H1 (cell line): ENCODE data around the gene NUDT1. TPM values are rescaled to one million over a fixed set of nuclear protein-coding genes. Genes with fewer than 3 reads are reported as not detected.

Source experiments
- CTCF ChIA-PET: fragments of 300-600 bp; sonication (Branson Sonifier 250); formaldehyde crosslinking; loops from one replicate; lab custom pipeline; 2021; ENCODE audit not compliant: partially characterized antibody; lab: Charles Lee
- POLR2A ChIA-PET: fragments of 300-600 bp; sonication (Branson Sonifier 250); formaldehyde crosslinking; loops from one replicate; lab custom pipeline; 2021; ENCODE audit warnings: inconsistent platforms; ENCODE audit not compliant: partially characterized antibody; lab: Charles Lee
- DNase-seq, 2 experiments: peaks; one replicate each; pipeline versions ENCODE4 v3.0.0 to v3.0.0-alpha.2; 2010 to 2022; ENCODE audit warnings: low spot score in 2 of 2, low read depth in 1 of 2, mixed read lengths in 1 of 2
- FAIRE-seq: peaks from 2 replicates; lab custom pipeline; 2011; peaks lifted over from hg19 to GRCh38; lab: Jason Lieb, UNC
- H2AFZ ChIP-seq: 2 replicates; pipeline ENCODE4 v1.8.1; 2012; ENCODE audit warnings: low read length, inconsistent platforms
- H2AK5ac ChIP-seq: 2 replicates; pipeline ENCODE4 v1.6.1; 2013; ENCODE audit warnings: low read depth, low read length
- H2BK120ac ChIP-seq: replicated peaks from 2 replicates; pipeline ENCODE3; 2013; ENCODE audit warnings: low read depth, low read length, inconsistent platforms
- H2BK12ac ChIP-seq: 2 replicates; pipeline ENCODE4 v1.6.1; 2013; ENCODE audit warnings: low read depth, low read length
- H2BK15ac ChIP-seq: 2 replicates; pipeline ENCODE4 v1.6.1; 2013; ENCODE audit warnings: low read length
- H2BK20ac ChIP-seq: 2 replicates; pipeline ENCODE4 v1.6.1; 2013; ENCODE audit warnings: low read length
- H2BK5ac ChIP-seq: 2 replicates; pipeline ENCODE4 v1.6.1; 2013; ENCODE audit warnings: low read depth, low read length
- H3K14ac ChIP-seq: 2 replicates; pipeline ENCODE4 v1.6.1; 2013; ENCODE audit warnings: inconsistent platforms; ENCODE audit not compliant: insufficient read length
- H3K18ac ChIP-seq: 2 replicates; pipeline ENCODE4 v1.6.1; 2013; ENCODE audit warnings: low read length; ENCODE audit errors: extremely low read depth
- H3K23ac ChIP-seq: 2 replicates; pipeline ENCODE4 v1.6.1; 2013; ENCODE audit warnings: inconsistent platforms; ENCODE audit not compliant: insufficient read length
- H3K23me2 ChIP-seq: 2 replicates; pipeline ENCODE4 v1.6.1; 2013; ENCODE audit warnings: low read depth, low read length
- H3K27ac ChIP-seq: 2 replicates; pipeline ENCODE4 v1.6.1; 2011; ENCODE audit warnings: low read depth, low read length, inconsistent platforms
- H3K27me3 ChIP-seq, 4 experiments: replicated peaks in 1 of 4; 1 replicate in 1 of 4; 2 replicates in 3 of 4; pipeline versions ENCODE4 v1.6.1 to v1.8.1; 2011 to 2013; ENCODE audit warnings: low read length in 3 of 4, mild to moderate bottlenecking in 3 of 4, inconsistent platforms in 2 of 4, mixed read lengths in 2 of 4, moderate library complexity in 1 of 4; ENCODE audit not compliant: control insufficient read depth in 3 of 4, insufficient read depth in 3 of 4; ENCODE audit errors: extremely low read depth in 1 of 4
- H3K36me3 ChIP-seq, 4 experiments: 2 replicates each; pipeline versions ENCODE4 v1.6.1 to v1.8.1; 2011 to 2013; ENCODE audit warnings: mild to moderate bottlenecking in 4 of 4, low read length in 3 of 4, moderate library complexity in 2 of 4, control low read depth in 1 of 4, inconsistent platforms in 1 of 4; ENCODE audit not compliant: insufficient read depth in 4 of 4, control insufficient read depth in 2 of 4
- H3K4ac ChIP-seq: replicated peaks from 2 replicates; pipeline ENCODE3; 2013; ENCODE audit warnings: low read length, low read depth, mixed read lengths, inconsistent platforms; ENCODE audit not compliant: insufficient read length
- H3K4me1 ChIP-seq, 4 experiments: replicated peaks in 1 of 4; 1 replicate in 1 of 4; 2 replicates in 3 of 4; pipeline versions ENCODE4 v1.6.1 to v1.8.1; 2011 to 2013; ENCODE audit warnings: low read length in 3 of 4, inconsistent platforms in 2 of 4, mixed read lengths in 1 of 4; ENCODE audit not compliant: insufficient read depth in 4 of 4, control insufficient read depth in 3 of 4
- H3K4me2 ChIP-seq, 2 experiments: 2 replicates each; pipeline versions ENCODE4 v1.6.1 to v1.8.1; 2011 to 2013; ENCODE audit warnings: low read depth in 2 of 2, low read length in 2 of 2, control low read depth in 1 of 2, inconsistent platforms in 1 of 2, mild to moderate bottlenecking in 1 of 2; ENCODE audit not compliant: insufficient read depth in 1 of 2
- H3K4me3 ChIP-seq, 4 experiments: fragments of 200-600, 300-600 bp in 1 of 4; sonication (generic), shearing (Covaris generic), sonication (Bioruptor Twin) in 1 of 4; 2 replicates each; pipeline versions ENCODE4 v1.5.1 to v1.8.1; 2011 to 2016; ENCODE audit warnings: low read length in 4 of 4, low read depth in 3 of 4, control low read depth in 2 of 4, inconsistent platforms in 2 of 4, mild to moderate bottlenecking in 2 of 4, mixed read lengths in 1 of 4, moderate library complexity in 1 of 4; ENCODE audit not compliant: insufficient read depth in 2 of 4; ENCODE audit errors: extremely low read depth in 1 of 4
- H3K56ac ChIP-seq: replicated peaks from 2 replicates; pipeline ENCODE3; 2013; ENCODE audit warnings: low read depth, mild to moderate bottlenecking, mixed read lengths, low read length, inconsistent platforms; ENCODE audit not compliant: insufficient read length
- H3K79me1 ChIP-seq: 2 replicates; pipeline ENCODE4 v1.6.1; 2013; ENCODE audit warnings: low read depth, low read length, control low read depth
- H3K79me2 ChIP-seq, 2 experiments: 2 replicates each; pipeline versions ENCODE4 v1.6.1 to v1.8.1; 2012 to 2013; ENCODE audit warnings: low read length in 2 of 2, mild to moderate bottlenecking in 2 of 2, inconsistent platforms in 1 of 2; ENCODE audit not compliant: insufficient read depth in 2 of 2, control insufficient read depth in 1 of 2
- H3K9ac ChIP-seq, 4 experiments: replicated peaks in 1 of 4; 1 replicate in 1 of 4; 2 replicates in 3 of 4; pipeline versions ENCODE4 v1.6.1 to v1.8.1; 2011 to 2013; ENCODE audit warnings: low read depth in 3 of 4, low read length in 3 of 4, control low read depth in 2 of 4, mild to moderate bottlenecking in 2 of 4, moderate library complexity in 2 of 4, inconsistent platforms in 1 of 4; ENCODE audit errors: extremely low read depth in 1 of 4
- H3K9me3 ChIP-seq, 2 experiments: 2 replicates each; pipeline versions ENCODE4 v1.6.1 to v1.8.1; 2012 to 2013; ENCODE audit warnings: mild to moderate bottlenecking in 2 of 2, moderate library complexity in 2 of 2, control low read depth in 1 of 2, inconsistent platforms in 1 of 2, low read depth in 1 of 2, low read length in 1 of 2, mixed read lengths in 1 of 2; ENCODE audit not compliant: insufficient read depth in 2 of 2
- H4K20me1 ChIP-seq, 2 experiments: replicated peaks in 1 of 2; 2 replicates each; pipeline versions ENCODE3 to v1.8.1; 2011 to 2013; ENCODE audit warnings: inconsistent platforms in 2 of 2, low read length in 2 of 2, mild to moderate bottlenecking in 1 of 2; ENCODE audit not compliant: insufficient read depth in 2 of 2, control insufficient read depth in 1 of 2
- H4K5ac ChIP-seq: 2 replicates; pipeline ENCODE4 v1.6.1; 2013; ENCODE audit warnings: low read length, low read depth, mixed read lengths, inconsistent platforms; ENCODE audit not compliant: insufficient read length
- H4K8ac ChIP-seq: 2 replicates; pipeline ENCODE4 v1.8.0; 2013; ENCODE audit warnings: mild to moderate bottlenecking, moderate library complexity, low read length, inconsistent platforms; ENCODE audit not compliant: insufficient read depth; ENCODE audit errors: extremely low read depth
- H4K91ac ChIP-seq: replicated peaks from 2 replicates; pipeline ENCODE3; 2013; ENCODE audit warnings: low read length, mixed read lengths, inconsistent platforms; ENCODE audit not compliant: insufficient read length
- SUZ12 ChIP-seq: fragments of 200-600 bp; sonication (generic); IDR thresholded peaks from 2 replicates; pipeline ENCODE4 v1.6.1; 2012; ENCODE audit warnings: mild to moderate bottlenecking, inconsistent platforms, low read length, moderate library complexity, mixed read lengths
- WGBS, 2 experiments: shearing (Covaris generic) in 1 of 2; methylation state at CpG; one replicate each; pipeline versions ENCODE4 v1.1.6 to v1.1.7; 2013 to 2015; ENCODE audit warnings: low lambda C conversion rate in 2 of 2, mixed read lengths in 2 of 2, inconsistent platforms in 1 of 2, low coverage in 1 of 2, missing lambda C conversion rate in 1 of 2; ENCODE audit not compliant: insufficient replicate concordance in 2 of 2, insufficient coverage in 1 of 2, insufficient read length in 1 of 2; ENCODE audit errors: extremely low coverage in 1 of 2, missing lambda C conversion rate in 1 of 2; 5-methylcytosine and 5-hydroxymethylcytosine counted together
- polyA plus RNA-seq, 7 experiments: library from polyadenylated mRNA; depleted of rRNA in 3 of 7; stranded (reverse) in 5 of 7; unstranded in 2 of 7; fragments of >200 nt in 5 of 7; fragments of 200-250 nt in 2 of 7; gene quantifications; 1 replicate in 5 of 7; 2 replicates in 1 of 7; 4 replicates in 1 of 7; pipeline versions ENCODE4 v1.2.1 to v1.2.3, GENCODE V29; 2011 to 2013; ENCODE audit warnings: missing spikeins in 2 of 7, mixed read lengths in 2 of 7
- total RNA-seq: library from RNA; stranded (reverse); fragmentation: NEBNext Ultra II Directional; extraction: Animal tissue kit (Norgen Biotek cat#: 25700); gene quantifications from 2 replicates; pipeline ENCODE4 v1.2.1, GENCODE V29; 2021
- TF ChIP-seq, protein P1 (sequence below): IDR thresholded peaks from 2 replicates; pipeline ENCODE4 v1.6.1; 2012; ENCODE audit warnings: inconsistent platforms

Gene NUDT1
- total and polyA plus RNA-seq, 2 of the 8 experiments (the other 6 are each of a cell fraction or from before 2014, with no cell fraction given), result 76.1 to 89.5 TPM

DNA sequence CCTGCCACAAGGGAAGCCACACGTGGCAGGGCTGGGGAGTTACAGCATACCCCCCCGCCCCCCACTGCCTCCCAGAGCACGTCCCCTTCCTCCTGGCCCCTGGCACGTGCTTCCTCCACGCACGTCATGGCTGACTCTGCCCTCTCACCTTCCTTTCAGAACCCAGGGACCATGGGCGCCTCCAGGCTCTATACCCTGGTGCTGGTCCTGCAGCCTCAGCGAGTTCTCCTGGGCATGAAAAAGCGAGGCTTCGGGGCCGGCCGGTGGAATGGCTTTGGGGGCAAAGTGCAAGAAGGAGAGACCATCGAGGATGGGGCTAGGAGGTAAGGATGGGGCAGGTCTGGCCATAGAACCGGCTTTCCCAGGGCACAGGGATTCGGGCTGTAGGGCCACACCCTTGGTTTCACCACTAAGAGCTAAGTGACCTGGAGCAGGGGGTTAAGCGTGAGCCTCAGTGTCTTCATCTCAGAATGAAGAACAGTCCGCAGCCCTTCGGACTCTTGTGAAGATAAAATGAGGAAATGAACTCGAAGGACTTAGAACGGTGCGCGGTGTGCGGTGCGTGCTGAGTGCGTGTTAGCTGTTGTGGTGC is 2.5 kb downstream of the NUDT1 start:
- H3K14ac ChIP-seq, result no peak overlapping the region
- H2BK20ac ChIP-seq, result no peak overlapping the region
- no peak overlapping the region for H3K27ac ChIP-seq
- no peak overlapping the region for H2BK15ac ChIP-seq
- FAIRE-seq, result no peak
- no peak overlapping the region for H2BK5ac ChIP-seq
- no peak overlapping the region for H3K23ac ChIP-seq
- POLR2A ChIA-PET, result interaction anchor here (2.4 kb wide), 1 partner anchor 110 kb away, joined by 11 read pairs; the partner anchor contains the start of gene EIF3B
- DNase-seq, result no peak
- H3K9ac ChIP-seq, result no peak overlapping the region
- peaks cover 0 to 8% of the 10 kb centered on the region in 2 experiments for H4K20me1 ChIP-seq
- H2AFZ ChIP-seq, result no peak overlapping the region
- H2AK5ac ChIP-seq, result no peak overlapping the region
- H4K5ac ChIP-seq, result no peak overlapping the region
- H4K8ac ChIP-seq, result peak overlapping the region; percentile 83; the same call in 1 of the 2 replicates
- no peak overlapping the region for H3K4me3 ChIP-seq
- WGBS, 2 experiments, result 94% methylated on average over 19 of the region's 25 CpGs; no CpG with 5 or more reads in 1 of the 2 experiments
- H2BK12ac ChIP-seq, result no peak overlapping the region
- H3K27me3 ChIP-seq, result no peaks in the 10 kb centered on the region; a peak in 1 of 7 replicates
- H3K79me2 ChIP-seq, result peaks cover 0 to 24% of the 10 kb centered on the region in 2 experiments; a peak in 2 of 4 replicates
- H3K9me3 ChIP-seq, result no peaks in the 10 kb centered on the region
- H3K56ac ChIP-seq, result no peak overlapping the region
- TF ChIP-seq, protein P1, sequence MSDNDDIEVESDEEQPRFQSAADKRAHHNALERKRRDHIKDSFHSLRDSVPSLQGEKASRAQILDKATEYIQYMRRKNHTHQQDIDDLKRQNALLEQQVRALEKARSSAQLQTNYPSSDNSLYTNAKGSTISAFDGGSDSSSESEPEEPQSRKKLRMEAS, result no peak
- no peak for TF ChIP-seq SUZ12
- TF ChIP-seq, all 59 proteins: peak for 0
- CTCF ChIA-PET, result interaction anchor here (0.8 to 1.5 kb wide), 4 partner anchors 17 to 103 kb away, joined by 3 to 5 read pairs (median 4); no protein-coding TSS in a partner anchor
- no peak overlapping the region for H2BK120ac ChIP-seq
- H4K91ac ChIP-seq, result no peak overlapping the region
- H3K18ac ChIP-seq, result no peak overlapping the region
- H3K4ac ChIP-seq, result no peak overlapping the region
- H3K36me3 ChIP-seq, result peaks cover 0 to under 1% (median 0%) of the 10 kb centered on the region in 4 experiments; a peak in 4 of 8 replicates
- H3K4me1 ChIP-seq, result peaks cover 0 to 16% (median 5%) of the 10 kb centered on the region in 4 experiments; a peak in 6 of 7 replicates
- 0 out of 2 replicates have a peak, but pooled peaks cover 2% of the 10 kb centered on the region for H3K79me1 ChIP-seq
- peaks cover 3% of the 10 kb centered on the region; the same call in 1 of the 2 replicates for H3K23me2 ChIP-seq
- no peak overlapping the region for H3K4me2 ChIP-seq
